HG02798 (cell line): ENCODE results near the gene TRMT61A.
A peak's percentile ranks its signal among the peaks of the same experiment; 100 is the strongest.
"Not testable (repeated sequence)": the region's sequence is repeated elsewhere in the genome, so short reads cannot be mapped to it uniquely, and the experiment has no call there.

Experiments used
- ATAC-seq: cut with Tn5 transposase; IDR thresholded peaks from one replicate; pipeline ENCODE4 v1.9.1; 2021; ENCODE audit warnings: mild to moderate bottlenecking; ENCODE audit not compliant: unreplicated experiment, poor library complexity

Gene TRMT61A

DNA sequence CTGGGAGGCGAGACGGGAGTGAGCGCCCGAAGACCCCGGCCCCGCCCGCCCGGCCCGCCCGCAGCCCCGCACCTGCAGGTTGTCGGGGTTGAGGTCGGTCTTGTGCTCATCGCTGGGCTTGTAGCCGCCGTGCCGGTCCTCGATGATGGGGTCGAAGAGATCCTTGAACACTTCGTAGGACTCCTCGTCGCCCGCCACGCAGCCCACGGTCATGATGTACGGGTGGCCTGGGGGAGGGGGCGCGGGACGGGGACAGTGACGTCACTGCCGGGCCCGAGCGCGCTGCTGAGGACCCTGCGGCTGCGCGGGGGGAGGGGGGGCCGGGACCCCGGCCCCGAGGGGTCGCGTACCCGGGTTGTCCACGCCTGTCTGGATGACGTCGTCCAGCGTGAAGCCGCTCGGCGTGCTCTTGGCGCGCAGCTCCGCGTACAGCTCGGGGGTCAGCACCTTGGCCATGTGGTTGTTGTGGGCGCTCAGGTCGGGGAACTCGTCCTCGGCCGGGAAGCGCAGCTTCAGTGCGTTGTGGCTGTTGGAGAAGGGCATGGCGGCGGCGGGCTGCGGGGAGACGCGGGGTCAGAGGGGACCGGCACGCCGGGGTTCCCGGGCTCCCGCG lies 6.9 kb upstream of the TRMT61A start:
- ATAC-seq, result no peak

DNA sequence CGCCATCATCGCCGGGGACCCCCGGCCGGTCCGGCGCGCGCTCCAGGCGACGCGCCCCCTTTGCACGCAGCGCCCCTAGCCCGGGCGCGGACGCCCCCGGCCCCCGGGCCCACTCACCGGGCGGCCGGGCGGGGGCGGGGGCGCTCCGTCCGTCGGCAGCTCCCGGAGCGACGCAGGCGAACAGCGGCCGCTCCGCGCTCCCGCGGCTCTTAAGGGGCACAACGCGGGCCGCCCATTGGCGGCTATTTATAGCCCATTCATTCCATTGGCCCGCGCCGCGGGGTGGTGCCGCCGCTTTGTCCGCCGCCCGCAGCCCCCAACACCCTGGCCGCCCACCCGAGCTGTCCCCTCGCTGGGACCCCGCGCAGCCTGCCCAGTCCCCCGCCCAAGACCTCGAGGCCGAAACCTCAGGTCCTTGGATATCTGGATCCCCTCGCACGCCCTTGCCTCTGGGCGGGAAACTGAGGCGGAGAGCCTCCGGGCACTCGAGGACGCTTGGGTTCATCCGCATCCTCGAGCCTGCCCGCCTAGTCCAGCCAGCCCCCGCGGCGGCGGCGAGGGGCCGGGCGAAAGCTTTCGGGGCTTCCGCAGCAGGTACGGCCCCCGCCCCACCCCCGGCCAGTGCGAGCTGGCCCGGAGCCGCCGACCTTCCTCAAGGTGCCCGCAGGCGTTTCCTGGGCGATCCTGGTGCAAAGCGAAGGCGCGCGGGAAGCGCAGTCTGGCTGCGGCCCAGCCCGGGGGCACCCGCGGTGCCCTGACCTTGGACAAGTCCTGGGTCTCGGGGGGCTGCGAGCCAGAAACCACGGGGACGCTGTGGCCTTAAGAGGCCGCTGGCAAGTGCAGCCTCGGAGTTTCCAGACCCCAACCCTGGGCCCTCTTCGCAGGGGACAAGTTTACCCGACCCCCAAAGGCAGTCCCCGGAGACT lies 6.1 kb upstream of the TRMT61A start, which contains the start of gene CKB:
Gene CKB, minus strand, starts transcription at position 182 of the 926 bp plus-strand sequence. CDS start 337 bp downstream, outside the sequence.
- ATAC-seq, result no peak

DNA sequence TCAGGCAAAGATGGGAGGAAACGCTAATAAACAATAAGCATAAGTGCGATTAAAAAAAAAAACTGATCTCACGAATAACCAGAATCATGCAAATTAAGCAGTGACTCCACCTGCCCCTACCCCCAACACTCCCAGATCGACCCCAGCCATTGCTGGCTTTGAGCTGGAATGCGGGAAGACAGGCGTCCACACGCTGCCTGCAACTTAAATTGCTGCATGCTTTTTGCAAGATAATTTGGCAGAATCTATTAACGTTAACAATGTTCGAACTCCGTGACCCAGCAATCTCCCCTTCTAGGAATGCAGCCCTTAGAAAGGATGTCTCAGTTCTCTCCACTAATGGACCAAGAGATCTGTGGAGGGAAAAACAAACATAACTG lies 5.4 kb upstream of the TRMT61A start:
- no peak for ATAC-seq

DNA sequence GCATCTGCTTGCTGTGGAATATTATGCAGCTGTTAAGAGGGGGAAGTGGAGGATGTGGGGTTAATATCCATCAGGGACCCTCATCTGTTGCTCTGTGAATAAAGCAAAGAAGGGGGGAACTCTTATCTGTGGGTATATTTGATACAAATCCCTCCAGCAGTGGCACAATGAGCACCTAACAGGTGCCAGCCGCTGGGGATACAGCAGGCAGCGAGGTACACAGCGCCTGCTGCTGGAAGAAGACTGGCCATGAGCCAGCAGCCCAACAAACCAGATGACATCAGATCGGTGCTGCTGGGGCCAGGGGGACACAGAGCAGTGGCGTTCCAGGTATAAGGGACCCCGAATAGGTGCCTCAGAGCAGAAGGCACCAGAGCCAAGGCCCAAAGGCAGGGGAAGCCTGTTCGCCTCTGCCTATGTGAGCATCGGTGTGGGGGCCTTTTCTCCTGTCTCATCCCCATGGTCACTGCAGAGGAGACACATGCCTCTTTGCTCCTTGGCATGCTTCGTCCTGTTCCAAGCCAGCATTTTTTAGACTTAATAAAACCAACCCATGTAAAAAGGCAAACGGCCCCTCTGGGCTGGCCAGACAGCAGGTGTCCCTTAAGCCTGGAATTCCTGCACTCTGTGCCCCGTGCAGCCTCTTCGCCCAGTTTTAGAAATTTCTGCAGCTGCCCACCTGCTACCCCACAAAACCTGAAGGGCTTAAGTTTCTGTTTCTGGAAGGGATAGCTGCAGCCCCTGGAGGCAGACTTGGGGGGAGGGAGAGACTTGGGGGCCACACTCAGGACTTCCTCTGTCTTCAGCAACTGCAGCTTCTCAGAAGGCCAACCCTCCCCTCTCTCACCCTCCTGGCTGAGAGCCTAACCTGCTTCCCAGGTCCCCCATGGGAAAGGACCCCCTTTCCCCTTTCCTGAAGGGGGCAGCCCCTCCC lies 4.7 kb upstream of the TRMT61A start:
- ATAC-seq, result no peak

DNA sequence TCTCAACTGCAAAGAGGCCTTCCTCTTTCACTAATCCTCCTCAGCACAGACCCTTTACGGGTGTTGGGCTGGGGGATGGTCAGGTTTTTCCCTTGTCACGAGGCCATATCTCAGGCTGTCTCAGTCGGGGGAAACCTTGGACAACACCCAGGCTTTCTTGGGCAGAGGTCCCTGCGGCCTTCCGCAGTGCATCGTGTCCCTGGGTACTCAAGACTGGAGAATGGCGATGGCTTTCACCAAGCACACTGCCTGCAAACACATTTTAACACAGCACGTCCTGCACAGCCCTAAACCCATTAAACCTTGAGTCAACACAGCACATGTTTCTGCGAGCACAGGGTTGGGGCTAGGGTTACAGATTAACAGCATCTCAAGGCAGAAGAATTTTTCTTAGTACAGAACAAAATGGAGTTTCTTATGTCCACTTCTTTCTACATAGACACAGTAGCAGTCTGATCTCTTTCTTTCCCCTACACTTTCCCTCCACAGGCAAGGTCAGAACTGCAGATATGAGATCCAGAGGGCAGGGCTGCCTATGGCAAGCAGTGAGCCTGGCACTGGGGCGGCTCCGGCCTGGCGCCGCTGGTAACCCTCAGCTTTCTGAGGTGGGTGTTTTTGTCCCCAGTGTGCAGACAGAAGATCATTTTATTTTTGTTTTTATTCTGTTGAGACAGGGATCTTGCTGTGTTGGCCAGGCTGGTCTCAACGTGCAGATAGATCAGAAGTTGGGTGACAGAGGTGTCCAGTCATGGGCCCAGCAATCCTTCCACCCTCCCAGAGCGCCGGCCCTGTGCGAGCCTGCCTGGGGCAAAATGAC lies 3.4 kb upstream of the TRMT61A start:
- ATAC-seq, result not testable (repeated sequence)

DNA sequence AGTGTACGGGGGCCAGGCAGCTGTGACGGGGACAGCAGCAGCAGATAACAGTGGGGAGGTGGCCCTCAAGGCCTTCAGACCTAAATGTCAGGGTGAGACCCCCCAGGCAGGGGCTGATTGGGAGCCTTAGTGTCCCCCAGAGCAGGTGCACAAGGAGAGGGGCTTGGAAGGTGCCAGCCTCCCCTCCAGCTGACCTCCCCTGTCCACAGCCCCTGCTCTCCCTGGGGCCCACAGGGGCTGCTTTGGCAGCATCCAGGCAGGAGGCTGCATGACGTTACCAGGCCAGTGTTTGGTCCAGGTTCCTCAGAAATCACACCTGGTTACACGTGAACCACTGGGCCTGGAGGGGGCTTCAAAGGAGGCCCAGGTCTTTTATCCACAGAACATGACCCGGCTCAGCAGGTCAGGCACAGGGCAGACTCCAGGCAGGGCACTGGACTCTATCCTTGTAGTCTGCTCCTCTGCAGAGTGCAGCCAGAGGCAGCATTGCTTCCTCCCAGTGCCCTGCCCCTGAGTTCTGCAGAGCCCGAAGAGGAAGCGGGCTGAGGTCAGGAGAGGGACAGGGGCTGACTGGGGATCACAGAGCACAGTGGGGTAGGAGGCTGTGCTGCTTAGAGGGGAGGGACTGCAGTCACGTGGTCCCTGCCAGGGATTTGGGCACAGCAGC lies 2.6 kb upstream of the TRMT61A start:
- ATAC-seq, result no peak

DNA sequence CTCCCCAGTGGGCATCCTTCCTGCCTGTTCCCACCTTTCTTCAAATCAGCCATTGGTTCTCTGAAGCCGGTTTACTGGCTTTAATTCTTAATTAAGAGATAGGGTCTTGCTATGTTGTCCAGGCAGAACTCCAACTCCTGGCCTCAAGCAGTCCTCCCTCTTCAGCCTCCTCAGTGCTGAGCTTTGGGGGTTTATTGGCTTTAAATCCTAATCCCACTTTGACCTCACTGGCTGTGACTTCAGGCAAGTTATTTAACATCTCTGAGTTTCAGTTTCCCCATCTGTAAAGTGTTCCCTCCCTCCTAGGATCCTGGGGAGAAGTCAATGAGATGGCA lies 2.1 kb upstream of the TRMT61A start:
- no peak for ATAC-seq

DNA sequence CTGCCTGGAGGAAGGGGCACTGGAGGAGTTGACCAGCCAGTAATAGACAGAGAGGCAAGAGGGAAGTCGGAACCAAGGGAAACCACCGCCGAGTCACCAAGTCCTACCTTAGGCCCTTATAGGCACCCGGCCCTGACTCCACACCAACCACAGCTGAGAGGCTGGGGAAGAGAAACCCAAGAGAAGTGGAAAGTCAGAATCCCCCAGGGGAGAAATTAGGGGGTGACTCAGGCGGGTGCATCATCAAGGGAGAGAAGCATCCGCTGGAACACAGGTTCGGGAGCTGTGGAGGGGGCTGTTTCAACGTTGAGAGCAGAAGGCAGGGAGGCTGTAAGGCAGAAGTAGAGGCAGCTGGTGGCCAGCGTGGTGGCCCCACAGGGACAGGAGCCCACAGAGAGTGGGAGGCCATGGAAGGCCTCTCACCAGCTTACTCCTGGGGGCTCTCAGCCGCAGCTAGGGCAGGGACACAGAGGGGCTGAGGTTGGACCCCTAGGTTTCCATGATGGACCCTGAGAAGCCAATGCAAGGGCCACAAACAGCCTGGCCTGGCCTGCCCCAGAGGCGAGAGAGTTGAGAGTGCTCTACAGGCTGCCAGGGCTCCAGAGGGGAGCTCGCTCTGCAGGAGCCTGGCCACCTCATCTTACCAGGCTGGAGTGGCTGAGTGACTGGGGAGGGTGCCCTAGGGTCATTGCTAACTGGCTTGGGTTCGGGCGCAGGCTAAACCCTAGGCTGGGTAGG lies 1.4 kb upstream of the TRMT61A start:
- ATAC-seq, result peak; percentile 55

DNA sequence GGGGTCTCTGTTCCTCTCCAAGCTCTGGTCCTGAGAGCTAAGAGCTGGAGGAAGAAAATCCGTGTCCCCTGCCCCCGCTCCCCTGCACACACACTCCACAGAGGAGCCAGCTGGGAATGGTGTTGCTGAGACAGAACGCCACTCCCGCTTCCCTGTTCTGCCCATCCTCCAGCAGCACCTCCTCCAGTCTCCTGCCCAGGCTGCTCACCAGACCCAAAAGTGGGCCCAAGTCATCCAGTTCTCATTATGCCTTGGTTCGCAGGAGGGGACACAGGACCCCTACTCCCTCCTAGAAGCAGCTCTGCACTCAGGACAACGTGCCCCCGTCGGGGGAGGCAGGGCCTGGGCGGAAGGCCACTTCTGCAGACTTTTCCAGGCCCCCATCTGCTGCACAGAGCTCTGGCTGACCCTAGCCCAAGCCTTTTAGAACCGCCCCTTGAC lies 830 bp upstream of the TRMT61A start:
- ATAC-seq, result no peak

DNA sequence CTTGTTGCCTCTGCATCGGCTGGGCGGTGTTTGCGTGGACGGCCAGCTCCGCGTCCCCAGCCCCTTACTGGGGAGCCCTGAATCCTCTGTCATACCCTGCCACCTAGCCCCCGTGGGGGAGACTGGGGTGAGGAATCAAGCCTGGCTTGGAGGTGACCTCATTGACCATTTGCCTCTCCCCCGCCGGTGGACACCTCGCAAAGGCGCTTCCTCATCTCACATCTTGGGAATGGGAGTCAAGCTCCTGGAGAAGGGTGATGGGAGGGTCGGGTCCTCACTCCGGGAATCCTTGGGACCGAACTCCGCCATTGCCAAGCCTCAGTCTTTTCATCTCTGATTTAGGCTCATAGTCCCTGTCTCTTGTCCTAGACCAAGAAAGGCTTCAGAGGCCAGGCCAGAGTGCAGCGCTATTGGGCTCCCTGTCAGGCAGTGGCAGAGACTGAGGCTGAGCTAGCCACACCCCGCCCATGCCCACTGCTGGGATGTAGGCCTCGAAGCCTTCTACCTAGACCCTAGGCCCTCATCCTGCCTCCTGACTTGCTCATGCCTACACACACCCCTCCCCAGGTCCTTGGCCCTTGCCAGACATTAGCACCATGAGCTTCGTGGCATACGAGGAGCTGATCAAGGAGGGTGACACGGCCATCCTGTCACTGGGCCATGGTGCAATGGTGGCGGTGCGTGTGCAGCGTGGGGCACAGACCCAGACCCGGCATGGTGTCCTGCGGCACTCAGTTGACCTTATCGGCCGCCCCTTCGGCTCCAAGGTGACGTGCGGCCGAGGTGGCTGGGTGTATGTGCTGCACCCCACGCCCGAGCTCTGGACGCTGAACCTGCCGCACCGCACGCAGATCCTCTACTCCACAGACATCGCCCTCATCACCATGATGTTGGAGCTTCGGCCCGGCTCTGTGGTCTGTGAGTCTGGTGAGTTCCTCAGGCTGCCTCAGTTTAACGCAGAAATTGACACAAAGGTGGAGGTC lies 678 bp downstream of the TRMT61A start:
- no peak for ATAC-seq

DNA sequence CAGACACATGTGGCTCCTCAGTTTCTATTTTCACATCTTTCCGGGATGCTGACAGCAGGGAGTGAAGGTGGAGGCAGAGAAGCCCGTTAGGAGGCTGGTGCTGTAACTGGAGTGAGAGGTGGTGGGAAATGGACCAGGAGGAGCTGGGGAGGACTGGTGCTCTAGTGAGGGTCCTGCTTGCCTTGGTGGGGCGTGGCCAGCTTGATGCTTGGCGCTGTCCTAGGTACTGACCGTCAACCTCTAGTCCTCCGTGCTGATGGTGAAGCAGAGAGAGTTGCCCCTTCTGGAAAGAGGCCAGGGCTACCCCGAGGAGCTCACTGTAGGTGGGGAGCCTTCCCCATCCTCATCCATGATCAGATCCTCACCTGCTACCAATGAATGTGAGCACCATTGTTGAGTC lies 1.4 kb downstream of the TRMT61A start:
- no peak for ATAC-seq

DNA sequence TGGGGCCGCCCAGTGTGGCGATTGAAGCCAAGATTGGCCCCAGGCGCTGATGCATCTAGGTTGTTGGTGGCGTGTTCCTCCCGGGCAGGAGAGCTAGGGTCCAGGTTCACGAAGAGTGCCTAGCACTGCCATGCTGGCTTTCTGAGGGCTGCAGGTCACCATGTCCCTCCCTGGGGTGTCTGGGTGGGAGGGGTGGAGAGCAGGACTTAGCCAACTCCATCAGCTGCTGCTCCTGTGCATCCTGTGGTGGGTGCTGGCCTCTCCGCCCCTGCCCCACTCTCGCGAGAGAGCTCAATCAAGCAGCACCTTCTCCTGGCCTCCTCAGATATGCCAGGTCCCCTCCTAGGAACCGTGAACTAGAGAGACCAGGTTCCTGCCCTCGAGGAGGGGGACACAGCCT lies 1.8 kb downstream of the TRMT61A start:
- ATAC-seq, result no peak

DNA sequence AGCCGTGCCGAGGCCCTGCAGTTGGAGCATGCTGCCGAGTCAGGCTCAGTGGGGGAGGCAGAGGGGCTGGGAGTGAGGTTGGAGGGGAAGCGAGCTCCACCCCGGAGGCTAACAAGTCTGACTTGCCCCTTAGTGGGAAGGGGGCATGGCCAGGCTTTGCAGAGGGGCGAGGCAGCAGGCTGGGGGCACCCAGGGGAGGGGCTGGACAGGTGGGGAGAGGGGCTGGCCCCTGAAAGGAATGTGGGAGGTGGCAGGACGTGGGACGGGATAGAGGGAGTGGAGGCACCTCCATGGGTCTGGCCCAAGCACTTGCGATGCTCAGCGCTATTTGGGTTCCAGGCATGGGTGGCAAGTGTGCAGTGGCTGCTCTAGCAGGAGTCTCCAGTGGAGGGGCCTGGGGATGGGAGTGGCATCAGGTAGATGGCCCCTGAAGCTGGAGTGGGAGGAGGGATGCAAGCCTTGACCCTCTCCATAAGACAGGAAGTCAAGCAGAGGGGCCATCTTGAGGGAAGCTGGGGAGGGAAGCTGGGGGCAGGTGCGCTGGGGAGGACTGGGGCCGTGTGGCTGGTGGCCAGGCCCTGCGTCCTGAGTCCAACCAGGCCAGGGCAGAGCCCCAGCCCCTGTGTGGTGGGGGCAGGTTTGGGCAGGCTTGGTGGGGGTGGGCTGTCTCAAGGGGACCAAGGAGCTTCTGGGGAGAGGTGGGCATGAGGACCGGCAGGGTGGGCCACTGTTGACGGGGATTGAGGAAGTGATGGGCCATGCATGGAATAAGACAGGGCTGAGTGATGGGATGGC lies 2.6 kb downstream of the TRMT61A start:
- no peak for ATAC-seq

DNA sequence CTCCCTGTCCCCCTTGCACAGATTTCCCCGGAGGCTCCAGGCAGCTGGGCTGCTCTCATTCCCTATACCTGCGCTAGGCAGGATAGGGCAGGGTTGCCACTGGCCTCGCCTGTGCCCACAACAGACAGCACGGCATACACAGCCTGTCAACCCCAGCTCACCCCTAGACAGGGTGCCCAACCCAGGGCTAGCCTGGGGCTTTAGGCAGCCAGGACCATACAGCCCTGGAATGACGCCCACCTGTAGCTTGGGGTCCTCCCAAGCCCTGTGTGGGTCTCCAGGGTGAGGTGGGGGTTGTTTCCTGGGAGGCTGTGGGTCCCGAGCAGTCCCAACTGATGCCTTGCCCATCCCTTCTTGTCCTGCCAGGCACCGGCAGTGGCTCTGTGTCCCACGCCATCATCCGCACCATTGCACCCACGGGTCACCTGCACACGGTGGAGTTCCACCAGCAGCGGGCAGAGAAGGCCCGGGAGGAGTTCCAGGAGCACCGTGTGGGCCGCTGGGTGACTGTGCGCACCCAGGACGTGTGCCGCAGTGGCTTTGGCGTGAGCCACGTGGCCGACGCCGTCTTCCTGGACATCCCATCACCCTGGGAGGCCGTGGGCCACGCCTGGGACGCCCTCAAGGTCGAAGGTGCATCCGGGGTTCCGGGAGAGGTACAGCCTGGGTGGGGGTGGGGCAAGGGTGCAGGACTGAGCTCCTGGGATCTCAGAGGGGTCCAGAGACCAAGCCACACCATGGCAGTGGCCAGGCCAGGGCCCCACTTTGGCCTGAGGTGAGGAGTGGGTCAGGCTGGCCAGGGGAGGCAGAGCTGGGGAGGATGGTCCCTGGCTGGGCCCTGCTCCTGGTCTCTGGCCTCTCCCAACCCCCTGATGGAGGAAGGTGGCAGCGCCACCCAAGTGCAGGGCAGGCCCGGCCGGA lies 3.5 kb downstream of the TRMT61A start:
- ATAC-seq, result no peak

DNA sequence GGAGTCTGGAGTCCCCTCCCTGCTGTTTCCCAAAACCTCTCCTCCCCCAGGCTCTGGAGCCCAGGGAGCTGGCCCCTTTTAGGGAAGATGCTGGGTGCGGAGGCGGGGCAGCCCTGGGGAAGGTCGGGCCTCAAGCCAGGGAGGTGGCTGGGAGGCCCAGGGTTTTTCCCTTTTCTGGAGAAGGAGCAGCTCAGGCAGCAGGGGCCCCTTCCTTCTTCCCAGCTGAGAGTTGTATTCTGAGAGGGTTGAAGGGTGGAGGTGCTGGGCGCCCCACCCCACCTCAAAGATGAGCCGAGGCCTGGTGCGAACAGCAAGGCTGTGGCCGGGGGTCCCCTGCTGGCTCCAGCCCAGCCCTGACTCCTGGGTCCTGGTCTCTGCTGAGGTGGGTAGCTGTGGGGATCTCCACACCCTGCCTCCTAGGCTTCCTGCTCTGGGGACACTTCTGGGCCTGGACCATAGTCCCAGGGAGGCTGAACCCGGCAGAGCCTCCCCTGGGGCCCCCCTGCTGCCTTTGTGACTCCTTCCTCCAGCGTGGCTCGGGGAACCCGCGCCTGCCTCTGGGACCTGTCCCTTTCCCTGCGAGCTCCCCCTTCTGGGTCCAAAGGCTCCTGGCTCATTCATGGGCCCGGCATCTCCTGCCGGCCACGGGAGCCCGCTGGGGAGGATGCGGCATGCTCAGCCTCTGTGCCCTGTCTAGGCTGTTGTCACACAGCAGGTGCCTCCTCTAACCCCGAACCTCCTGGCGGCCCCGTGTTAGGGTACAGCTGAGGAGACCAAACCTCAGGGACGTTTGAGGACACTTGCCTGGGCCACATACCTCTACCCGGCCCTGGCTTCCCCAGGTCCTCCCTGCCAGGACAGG lies 4.4 kb downstream of the TRMT61A start:
- ATAC-seq, result no peak
